ENCODE measurements around the gene CARD16.
"Not testable (repeated sequence)": the region's sequence is repeated elsewhere in the genome, so short reads cannot be mapped to it uniquely, and the experiment has no call there.

DNA sequence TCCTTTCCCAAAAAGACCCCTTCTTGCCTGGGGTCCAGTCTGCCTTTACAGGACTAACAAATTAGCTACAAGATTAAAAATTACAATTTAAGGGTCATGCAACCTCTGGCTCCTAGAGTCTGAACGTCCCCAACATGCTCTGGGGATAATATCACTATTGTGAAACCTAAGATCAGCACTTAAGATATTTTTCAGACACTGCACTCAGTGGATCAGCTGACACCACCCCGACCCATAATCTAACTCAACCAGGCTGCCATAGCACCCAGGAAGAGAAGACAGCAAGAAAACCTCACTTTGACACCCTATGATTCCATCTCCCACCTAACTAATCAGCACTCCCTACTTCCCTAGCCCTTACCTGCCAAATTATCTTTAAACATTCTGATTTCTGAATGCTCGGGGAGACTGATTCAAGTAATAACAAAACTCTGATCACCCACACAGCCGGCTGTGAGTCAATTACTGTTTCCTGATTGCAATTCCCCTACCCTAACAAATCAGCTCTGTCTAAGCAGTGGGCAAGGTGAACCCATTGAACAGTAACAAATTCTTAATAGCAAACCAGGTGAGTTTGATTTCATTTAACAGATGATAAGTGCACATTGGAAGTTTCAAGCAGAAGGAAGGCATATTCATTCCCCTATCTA, 32.1 kb upstream of the CARD16 start:
- TF ChIP-seq, protein P1, sequence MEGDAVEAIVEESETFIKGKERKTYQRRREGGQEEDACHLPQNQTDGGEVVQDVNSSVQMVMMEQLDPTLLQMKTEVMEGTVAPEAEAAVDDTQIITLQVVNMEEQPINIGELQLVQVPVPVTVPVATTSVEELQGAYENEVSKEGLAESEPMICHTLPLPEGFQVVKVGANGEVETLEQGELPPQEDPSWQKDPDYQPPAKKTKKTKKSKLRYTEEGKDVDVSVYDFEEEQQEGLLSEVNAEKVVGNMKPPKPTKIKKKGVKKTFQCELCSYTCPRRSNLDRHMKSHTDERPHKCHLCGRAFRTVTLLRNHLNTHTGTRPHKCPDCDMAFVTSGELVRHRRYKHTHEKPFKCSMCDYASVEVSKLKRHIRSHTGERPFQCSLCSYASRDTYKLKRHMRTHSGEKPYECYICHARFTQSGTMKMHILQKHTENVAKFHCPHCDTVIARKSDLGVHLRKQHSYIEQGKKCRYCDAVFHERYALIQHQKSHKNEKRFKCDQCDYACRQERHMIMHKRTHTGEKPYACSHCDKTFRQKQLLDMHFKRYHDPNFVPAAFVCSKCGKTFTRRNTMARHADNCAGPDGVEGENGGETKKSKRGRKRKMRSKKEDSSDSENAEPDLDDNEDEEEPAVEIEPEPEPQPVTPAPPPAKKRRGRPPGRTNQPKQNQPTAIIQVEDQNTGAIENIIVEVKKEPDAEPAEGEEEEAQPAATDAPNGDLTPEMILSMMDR (conservative IDR thresholded peaks at IDR 0.05; ENCODE audit: low read length) = not testable (repeated sequence)
- not testable (repeated sequence) for TF ChIP-seq EZH2phosphoT487 (IDR thresholded peaks at IDR 0.05; ENCODE audit: borderline replicate concordance)
